Fibroblast of peridontal ligament (primary cell): ENCODE measurements around the gene ADRA1B.

ENCODE experiments used
- DNase-seq: peaks from one replicate; pipeline ENCODE4 v3.0.0-alpha.2; 2010; ENCODE audit errors: extremely low read depth

Gene ADRA1B

DNA sequence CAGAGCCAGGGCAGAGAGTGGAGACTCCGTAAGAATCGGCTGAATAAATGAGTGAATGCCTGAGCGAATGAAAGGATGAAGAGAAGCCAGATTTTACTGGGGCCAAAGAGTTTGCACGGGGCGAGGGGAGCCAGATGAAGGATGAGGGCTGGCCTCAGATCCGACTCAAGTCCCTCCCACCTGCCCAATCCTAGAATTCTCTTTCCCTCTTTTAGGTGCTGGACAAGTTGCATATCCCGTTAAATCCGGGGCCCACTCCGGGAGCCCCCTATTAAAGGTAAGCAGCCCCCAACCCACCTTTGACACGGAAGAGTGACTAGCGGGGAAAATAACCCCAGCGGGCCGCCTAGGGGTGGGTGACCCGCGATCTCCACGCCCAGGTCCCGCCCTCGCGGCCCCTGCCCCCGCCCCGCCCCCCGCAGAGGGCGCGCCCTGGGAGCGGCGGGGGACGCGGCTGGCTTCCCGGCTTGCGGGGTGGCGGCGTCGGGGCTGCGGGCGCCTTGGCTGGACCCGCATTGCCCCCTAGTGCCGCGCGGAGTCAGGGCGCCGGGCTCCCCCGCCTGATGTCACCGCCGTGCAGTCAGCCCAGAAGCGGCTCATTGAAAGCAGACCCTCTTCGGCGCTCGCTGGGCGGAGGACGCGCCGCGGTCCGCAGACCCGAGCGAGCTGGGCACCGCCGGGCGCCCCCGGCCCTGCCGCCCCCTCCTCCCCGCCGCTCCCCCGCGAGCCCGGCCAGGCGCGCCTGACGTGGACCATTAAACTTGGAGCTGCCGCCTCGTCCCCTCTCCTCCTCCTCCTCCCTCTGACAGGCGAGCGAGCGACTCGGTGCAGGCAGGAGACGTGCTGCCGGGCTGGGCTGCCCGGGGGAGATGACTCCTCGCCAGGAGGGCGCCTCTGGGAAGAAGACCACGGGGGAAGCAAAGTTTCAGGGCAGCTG, at the start of gene ADRA1B:
TSS of gene ADRA1B (plus strand) at position 579 of the 937 bp plus-strand sequence. CDS start 424 bp downstream, outside the sequence.
- peak; percentile 51 for DNase-seq

DNA sequence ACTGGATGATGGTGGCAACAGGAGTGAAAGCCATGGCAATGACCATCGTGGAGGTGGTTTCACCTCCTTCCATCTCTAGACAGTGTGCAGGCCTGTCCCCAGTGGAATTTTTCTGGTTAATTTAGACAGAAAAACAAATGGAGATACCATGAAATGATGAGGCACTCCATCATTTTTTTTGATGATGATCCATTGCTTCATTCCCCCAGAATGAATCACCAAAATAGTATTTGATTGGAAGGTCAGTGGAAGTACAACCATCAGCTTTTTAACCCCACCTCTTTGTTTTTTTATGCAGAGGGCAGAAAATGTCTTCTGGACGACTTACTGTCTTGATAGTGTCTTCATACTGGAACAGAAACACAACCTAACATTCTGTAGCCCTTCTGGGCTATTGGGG, 42.6 kb upstream of the ADRA1B start:
- DNase-seq, result peak; percentile 58

DNA sequence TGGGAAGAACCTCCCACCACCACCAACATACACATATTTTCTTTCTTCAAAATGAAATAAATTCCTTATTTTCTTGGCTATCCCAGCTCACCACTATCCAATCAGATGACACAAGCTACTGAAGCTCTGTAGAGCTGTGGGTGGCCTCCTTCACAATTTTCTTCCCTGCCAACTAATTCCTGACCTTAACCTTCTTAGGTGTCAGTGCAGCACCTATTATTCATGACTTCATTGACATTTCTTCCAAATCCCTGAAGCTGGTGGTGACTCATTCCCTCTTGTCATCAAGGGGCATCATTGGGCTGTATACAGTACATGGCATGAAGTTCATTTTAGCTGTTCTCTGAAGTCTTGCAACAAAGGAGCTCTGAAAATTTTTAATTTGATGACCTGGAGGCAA, 42.0 kb upstream of the ADRA1B start:
- no peak for DNase-seq

DNA sequence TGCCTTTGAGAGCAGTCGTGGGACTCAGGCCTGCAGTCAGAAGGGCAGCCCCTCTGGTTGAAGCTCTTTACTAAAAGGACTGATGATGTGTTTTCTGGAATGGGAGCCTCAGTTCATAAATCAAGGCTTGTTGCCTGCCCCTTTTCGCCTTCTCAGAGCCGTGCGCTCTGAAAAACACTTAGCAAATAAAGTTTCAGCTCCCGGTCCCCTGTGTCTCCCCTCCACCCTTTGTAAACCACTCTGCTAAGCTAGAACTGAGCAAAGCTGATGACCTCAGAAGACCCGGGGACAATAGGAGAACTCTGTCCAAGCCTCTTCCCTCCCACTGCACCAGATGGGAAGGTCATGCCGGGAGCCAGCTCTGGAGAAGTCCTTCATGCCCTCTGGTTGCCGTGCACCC, 39.3 kb upstream of the ADRA1B start:
- DNase-seq, result no peak

DNA sequence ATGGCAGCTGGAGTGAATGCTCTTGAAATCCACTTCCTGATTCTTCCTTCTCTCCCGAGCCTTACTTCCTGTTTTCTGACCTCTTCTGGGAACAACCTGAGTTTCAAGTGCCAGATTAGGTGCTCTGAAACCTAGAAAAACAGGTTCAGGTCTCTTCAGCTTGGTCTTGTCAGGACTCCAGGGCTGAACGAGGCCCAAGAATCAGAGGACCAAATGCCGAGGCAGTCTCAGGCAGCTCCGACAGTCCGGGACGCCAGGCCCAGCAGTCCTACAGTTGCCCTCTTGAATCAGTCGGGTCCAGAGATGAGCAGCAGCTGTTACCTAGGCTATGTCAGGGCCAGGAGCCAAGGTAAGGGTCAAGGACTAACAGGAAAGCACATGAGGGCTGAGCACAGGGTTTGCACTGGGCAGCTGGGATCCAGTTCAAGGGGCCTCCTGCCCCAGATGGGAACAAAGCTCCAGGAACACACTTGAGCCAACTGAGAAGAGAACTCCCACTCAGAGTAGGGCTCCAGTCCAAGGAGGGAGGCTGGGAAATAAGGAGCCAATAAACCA, 38.3 kb upstream of the ADRA1B start:
- no peak for DNase-seq

DNA sequence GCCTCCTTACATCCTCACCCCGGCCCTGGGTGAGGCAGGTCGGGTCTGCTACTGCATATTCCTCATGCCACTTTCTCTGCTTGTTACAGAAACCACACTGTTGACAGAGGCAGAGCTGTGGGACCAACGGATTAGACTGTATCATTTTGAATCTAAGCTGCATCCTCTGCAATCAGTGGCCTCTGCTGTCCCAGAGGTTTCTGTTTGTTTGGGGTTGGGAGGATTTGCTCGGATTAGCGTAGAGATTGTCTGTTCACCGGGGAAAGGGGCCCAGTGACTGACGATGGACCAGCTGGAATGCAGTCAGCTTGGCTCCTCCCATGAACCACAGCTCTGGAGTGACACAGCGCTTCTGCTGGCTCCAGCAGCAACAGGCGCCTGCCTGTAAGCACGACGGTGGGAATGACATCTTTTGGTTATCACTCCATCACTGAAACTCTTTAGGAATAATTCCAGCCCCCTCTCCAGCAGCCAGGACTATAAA, 37.3 kb upstream of the ADRA1B start:
- DNase-seq, result peak; percentile 78

DNA sequence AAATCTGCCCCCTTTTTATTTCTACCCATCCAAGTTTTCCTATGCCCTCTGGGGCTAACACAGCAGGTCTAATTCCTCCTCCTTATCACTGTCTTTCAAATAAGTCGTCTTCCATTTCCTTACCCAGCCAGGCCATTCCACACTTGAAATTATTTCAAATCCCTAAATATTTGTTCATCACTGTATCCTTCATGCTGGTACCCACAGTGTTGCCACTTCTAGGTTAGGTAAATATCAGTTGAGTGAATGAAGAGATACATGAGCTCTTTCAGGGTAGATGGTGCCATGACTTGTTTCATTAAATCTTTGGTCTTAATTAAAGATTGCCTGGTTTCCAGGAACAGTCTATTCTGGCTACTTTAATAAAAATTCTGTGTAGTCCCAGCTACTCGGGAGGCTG, 35.6 kb upstream of the ADRA1B start:
- DNase-seq, result no peak

DNA sequence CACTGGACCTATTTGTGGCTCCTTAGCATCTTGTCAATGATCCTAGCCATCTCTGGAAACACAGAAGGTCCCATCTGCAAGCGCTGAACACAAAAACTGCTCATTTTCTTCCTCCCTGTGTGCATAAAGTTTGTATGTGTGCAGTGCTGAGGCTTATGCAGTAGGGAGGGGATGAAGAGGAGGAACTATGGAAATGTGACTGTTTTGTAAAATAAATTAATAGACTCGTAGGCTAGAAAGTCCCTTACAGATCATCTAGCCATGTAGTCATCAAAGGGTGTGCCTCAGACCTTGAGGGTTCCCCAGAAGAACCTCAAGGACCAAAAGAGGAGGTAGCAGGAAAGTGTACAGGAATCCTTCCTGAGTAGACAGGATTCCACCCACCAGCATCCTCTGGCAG, 34.3 kb upstream of the ADRA1B start:
- DNase-seq, result no peak

DNA sequence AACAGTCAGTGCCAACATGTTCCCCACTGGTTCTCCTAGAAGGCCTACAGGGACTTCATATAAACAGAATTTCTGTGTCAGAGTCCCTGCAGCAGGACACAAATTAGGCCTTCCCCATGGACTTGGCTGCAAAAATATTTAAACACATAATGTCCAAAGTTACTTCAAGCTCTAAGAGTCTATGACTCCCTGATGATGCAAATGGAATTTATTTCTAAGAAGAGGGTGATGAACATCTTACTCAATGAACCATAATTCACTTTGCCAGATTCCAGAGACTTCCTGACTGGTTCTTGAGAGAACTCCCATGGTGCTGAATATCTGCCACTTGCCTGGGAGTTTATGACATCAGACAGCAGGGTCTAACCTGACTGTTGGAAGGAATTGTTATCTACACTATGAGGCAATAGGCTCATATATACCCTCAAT, 32.7 kb upstream of the ADRA1B start:
- peak; percentile 77 for DNase-seq

DNA sequence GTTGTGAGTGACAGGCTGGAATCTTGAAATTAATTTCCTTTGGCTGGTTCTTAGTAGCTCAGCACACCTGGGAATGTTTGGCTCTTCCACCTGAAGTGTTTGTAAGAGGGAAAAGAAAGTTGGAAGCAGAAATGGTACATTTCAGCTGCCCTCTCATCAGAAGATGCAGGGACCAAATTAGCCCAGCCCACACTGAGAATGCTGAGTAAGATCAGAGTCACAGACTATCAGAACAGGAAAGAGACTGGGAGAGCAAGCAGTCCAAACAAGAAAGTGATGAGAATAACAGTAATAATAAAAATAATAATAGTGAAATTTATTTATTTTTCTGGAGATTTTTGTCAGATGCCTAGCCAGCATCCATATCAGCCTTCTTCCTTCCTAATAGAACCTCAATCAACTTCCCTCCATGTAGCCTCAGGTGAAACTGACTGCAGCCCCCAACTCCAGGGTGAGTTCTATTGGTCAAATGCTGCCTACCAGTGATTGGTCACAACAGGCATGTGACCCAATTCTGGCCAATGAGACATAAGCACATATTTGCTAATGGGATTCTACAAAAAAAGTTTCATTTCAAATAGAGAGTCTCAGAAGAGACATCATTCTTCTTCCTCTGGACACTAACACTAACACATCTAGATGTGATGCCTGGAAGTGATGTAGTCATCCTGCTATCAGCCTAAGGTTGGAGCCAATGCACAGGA, 31.2 kb upstream of the ADRA1B start:
- DNase-seq, result no peak

DNA sequence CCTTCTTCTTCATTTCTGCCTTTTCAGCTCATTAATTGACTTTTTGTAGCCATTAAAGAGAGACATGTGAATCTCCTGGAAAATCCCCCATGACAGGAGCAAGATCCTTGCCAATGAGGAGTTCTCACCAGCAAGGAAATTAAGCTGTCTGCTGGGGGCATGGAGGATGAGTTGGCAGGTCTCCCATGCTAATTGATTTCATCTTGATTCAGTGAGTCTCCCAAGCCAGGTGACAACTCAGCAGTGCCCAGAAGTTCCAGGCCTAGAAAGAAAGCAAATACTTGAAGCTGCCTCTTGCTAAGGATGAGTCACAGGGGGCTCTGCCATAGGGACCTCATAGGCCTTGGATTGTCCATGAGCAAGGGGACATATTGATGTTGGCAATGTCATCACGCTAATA, 30.0 kb upstream of the ADRA1B start:
- peak; percentile 13 for DNase-seq

DNA sequence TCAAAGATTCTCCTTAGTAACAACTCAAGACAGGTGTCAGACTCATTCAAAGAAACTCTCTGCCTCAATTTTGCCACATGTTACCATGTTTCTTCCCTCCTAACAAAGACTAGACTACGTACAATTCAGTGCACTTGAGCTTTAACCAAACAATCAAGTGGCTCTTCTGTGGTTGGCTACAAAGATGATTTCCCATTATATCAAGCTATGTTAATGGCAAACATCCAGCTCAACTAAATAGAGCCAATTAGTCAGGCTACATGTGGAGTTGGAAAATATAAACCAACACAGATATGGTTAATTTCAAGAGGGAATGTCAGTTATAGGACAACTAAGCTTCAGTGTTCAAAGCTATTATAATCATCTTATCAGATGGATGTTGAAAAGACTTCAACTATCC, 29.2 kb upstream of the ADRA1B start:
- DNase-seq, result peak; percentile 13

DNA sequence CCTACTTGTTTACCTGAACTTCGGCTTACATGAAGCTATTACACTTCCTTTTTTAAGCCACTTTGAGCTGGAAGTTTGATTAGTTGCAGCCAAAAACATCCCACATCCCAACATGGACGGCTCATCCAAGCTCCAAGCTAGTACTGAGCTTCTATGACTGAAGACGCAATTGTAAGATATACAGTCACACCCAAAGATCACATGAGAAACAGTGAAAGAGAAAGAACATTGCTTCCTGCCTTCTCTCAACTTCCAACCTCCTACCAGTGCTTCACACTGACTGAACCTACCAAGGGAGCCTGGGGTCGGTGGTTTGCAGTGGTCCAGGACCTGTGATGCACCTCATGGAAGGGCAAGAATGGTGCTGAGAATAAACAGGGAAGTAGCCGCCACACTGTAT, 27.4 kb upstream of the ADRA1B start:
- DNase-seq, result no peak

DNA sequence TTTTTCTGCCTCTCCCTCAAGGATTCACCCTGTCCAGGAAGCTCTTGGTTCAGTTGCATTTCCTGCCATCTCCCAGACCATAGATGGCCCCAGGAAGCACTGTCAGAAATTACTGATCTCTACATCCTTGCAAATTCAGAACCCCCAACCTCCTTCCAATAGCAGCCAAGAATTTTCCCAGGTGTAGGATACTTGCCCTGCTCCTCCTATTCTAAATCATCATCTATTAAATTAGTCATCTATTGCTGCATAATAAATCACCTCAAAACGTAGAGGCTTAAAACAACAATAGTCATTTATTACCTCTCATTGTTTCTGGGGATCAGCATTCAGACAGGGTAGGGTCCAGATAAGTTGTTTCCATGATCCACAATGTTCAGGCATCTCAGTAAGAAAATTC, 26.1 kb upstream of the ADRA1B start:
- DNase-seq, result no peak

DNA sequence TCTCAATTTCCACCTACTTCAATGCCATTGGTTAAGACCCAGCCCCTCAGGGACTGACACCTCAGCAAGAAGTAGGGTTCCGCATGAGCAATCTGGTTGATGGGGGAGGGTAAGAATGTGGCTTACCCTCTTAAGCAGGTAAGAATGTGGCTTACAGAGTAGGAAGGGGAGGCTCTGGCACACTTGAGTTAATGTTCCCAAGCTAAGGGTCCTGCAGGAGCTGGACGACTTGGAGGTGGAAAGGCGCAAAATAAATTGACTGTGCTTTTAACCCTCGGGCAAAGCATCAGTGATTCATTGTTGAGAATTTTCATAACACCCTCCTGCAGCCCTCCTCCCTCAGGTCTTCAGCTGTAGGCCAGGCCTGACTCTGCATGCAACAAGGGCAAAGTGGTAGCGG, 24.9 kb upstream of the ADRA1B start:
- DNase-seq, result no peak

DNA sequence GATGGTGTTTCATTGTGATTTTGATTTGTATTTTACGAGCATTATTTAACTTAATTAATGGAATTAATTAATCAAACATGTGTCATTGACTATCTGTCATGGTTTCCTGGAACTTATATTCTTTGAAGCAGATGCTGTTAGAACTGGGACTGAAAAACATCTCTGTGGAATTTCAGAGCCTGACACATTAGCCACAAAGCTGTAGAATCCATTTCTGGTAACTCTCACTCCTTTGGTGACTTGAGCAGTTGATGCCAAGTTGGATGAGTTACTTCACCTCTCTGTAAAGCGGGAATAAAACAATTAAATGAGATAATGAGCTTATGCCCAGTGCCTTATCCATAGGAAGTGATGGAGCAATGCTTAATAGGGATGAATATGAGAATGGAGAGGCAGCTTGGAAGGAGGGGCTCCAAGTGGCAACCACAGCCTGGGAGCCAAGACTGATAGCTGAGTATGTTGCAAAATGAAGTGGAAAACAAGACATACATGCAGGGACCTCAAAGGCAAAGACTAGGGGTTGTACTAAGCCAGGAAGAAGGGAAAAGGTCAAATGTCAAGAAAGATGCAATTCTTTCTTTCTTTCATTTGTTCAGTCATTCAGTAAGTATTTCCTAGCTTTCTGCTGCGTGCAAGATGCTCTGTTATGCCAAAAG, 23.1 kb upstream of the ADRA1B start:
- DNase-seq, result no peak

DNA sequence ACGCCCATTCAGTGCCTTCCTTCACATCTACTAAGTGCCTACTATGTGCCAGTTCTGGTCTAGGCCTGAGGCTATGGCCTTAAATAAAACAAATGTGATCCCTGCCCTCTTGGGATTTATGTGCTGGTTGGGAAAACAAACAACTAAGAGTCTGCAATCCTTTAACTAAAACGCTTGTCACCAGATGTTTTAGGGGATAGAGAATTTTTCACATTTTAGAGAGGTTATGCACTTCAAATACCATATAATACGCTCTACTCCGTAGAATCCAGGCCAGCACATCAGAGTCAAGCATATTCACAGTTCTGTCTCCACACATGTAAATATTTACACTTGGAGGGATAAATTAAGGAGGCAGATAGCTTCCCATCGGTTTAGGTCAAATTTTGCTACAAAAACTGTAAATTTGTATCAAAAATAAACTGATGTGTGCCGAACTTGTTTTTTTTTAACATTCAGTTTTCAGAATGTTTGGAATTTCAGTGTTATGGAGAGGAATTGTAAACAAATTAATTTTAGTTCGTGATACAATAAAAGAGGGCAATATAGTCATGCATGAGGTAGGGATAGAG, 22.0 kb upstream of the ADRA1B start:
- DNase-seq, result peak; percentile 83

DNA sequence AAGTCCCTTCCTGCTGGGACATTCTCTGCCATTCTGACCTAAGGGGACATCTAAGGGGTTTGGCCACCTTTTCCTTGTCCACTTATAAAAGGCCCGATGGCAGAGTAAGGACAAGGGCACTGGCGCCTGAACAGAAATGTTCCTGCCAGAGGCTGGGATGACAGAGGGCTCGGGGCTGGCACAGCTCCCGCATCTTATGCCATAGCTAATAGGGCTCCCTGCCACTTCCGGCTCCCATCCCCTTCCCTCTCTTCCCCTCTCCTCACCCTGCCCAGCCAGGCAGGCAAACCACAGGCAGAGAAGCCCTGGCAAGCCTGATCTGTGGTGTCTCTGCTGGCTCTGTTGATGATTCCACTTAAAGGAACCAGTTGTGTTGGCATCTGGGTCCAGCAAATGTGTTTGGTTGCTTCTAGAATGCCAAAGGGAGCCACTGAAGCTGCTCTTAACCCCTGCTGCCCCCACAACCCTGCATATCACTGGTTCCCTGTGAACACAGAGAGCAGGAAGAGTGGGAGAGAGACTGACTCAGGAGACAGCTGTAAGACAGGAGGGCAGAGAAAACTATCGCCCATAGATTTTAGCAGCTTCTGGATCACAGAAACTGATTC, 18.4 kb upstream of the ADRA1B start:
- no peak for DNase-seq

DNA sequence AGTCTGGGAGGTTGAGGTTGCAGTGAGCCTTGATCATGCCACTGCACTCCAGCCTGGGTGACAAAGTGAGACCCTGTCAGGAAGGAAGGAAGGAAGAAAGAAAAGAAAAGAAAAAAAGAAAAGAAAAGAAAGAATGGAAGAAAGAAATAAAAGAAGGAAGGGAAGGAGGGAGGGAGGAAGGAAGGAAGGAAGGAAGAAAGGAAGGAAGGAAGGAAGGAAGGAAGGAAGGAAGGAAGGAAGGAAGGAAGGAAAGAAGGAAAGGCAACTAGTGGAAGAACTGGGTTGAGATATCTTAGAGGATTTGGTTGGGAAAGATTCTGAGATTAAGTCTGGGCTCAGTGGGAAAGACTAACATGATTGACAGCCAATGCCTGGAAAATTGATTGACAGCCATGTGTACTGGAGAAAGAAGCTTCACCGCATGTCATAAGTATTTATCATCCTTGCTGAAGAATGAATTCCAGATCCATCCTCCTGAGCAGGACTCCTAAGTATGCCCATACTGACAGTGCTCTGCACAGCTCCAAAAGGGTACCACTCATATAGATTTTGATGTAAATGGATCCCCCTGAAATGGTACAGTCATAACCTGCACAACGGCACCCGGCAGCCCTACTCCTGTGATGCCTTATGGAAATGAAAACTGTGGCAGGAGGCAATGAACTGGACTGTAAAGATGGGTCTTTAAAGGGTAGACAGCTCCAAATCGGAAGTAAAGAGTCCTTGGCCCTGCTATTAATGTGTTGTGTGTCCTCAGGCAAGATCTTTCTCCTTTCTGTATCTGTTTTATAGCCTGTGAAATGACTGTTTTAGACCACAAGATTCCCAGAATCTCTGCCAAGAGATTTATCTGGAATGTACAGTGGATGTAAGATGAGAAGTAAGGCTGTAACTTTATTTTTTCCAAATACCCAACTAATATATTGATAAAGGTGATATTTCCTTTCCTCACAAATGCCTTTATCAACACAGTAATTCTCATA, 16.9 kb upstream of the ADRA1B start:
- peak; percentile 64 for DNase-seq

DNA sequence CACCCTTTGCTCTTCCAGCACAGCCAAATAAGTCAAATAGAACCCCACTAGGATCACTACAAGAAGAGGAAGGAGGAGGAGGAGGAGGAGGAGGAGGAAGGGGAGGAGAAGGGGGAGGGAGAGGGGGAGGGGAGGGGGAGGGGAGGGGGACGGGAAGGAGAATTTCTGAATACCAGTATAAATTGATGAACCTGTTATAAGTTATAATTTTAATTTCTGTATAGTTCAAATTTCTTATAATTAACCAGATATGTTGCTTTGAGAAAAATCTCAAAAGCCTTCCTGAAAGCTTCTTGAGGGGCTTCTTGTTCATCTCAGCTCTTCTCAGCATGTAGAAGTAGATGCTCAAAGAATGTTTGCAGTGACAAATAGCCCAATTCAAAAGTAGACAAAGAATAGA, 15.0 kb upstream of the ADRA1B start:
- DNase-seq, result no peak
